Mucosa of stomach (tissue), 1 donor: ENCODE results near the gene GBP5.
"Not testable (repeated sequence)": the region's sequence is repeated elsewhere in the genome, so short reads cannot be mapped to it uniquely, and the experiment has no call there.

Experiments
- H3K27me3 ChIP-seq: one replicate; pipeline ENCODE4 v1.7.0; 2013; ENCODE audit warnings: mild to moderate bottlenecking, low read length; ENCODE audit not compliant: control insufficient read depth, insufficient read depth
- H3K36me3 ChIP-seq: one replicate; pipeline ENCODE4 v1.7.0; 2013; ENCODE audit warnings: low read length; ENCODE audit not compliant: control insufficient read depth, insufficient read depth
- H3K4me1 ChIP-seq: one replicate; pipeline ENCODE4 v1.7.0; 2013; ENCODE audit warnings: mild to moderate bottlenecking, low read length; ENCODE audit not compliant: control insufficient read depth, insufficient read depth
- H3K4me3 ChIP-seq: one replicate; pipeline ENCODE4 v1.7.0; 2013; ENCODE audit warnings: low read length
- H3K9ac ChIP-seq: one replicate; pipeline ENCODE4 v1.7.0; 2013; ENCODE audit warnings: mild to moderate bottlenecking, low read length, moderate library complexity
- H3K9me3 ChIP-seq: one replicate; pipeline ENCODE4 v1.7.0; 2013; ENCODE audit warnings: mild to moderate bottlenecking, low read length, moderate library complexity; ENCODE audit not compliant: control insufficient read depth
- donor health status: Pancreatic carcinoma.

Gene GBP5

DNA sequence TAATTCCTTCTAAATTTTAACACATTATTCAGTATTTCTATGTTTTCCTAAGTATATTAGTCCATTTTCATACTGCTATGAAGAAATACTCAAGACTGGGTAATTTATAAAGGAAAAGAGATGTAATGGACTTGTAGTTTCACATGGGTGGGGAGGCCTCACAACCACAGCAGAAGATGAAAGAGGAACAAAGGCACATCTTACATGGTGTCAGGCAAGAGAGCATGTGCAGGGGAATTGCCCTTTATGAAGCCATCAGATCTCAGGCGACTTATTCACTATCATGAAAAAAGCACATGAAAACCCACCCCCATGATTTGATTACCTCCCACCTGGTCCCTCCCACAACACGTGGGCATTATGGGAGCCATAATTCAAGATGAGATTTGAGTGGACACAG lies 15.6 kb downstream of the GBP5 start:
- no peak overlapping the region for H3K4me3 ChIP-seq
- H3K9me3 ChIP-seq: no peaks in the 10 kb centered on the region
- no peaks in the 10 kb centered on the region for H3K36me3 ChIP-seq
- H3K27me3 ChIP-seq: no peaks in the 10 kb centered on the region
- H3K9ac ChIP-seq: no peak overlapping the region
- no peaks in the 10 kb centered on the region for H3K4me1 ChIP-seq

DNA sequence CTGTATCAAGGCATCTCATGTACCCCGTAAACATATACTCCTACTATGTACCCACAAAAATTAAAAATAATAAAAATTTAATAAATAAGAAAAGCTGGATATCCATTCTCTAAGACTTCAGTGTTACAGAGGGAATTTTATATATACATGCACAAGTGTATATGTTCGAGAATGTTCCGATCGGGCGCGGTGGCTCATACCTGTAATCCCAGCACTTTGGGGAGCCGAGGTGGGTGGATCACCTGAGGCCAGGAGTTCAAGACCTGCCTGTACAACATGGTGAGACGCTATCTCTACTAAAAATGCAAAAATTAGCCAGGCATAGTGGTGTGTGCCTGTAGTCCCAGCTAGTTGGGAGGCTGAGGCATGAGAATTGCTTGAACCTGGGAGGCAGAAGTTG lies 17.1 kb downstream of the GBP5 start:
- H3K36me3 ChIP-seq, H3K9ac ChIP-seq, H3K27me3 ChIP-seq, H3K4me3 ChIP-seq, H3K9me3 ChIP-seq, H3K4me1 ChIP-seq: not testable (repeated sequence)

DNA sequence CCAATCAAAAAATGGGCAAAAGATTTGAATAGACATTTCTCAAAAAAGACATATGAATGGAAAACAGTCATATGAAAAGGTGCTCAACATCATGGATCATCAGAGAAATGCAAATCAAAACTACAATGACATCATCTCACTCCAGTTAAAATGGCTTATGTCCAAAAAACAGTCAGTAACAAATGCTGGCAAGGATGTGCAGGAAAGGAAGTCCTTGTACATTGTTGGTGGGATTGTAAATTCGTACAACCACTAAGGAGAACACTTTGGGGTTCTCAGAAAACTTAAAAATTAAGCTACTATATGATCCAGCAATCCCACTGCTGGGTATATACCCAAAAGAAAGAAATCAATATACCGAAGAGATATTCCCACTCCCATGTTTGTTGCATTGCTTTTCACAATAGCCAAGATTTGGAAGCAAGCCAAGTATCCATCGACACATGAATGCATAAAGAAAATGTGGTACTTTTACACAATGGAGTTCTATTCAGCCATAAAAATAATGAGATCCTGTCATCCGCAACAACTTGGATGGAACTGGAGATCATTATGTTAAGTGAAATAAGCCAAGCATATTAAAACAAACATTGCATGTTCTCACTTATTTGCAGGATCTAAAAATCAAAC lies 17.9 kb downstream of the GBP5 start:
- Histone ChIP-seq H3K27me3 (no peaks in the 10 kb centered on the region), H3K9ac (no peak overlapping the region), H3K4me1 (no peaks in the 10 kb centered on the region), H3K4me3 (no peak overlapping the region), H3K36me3 (no peaks in the 10 kb centered on the region), H3K9me3 (no peaks in the 10 kb centered on the region)

DNA sequence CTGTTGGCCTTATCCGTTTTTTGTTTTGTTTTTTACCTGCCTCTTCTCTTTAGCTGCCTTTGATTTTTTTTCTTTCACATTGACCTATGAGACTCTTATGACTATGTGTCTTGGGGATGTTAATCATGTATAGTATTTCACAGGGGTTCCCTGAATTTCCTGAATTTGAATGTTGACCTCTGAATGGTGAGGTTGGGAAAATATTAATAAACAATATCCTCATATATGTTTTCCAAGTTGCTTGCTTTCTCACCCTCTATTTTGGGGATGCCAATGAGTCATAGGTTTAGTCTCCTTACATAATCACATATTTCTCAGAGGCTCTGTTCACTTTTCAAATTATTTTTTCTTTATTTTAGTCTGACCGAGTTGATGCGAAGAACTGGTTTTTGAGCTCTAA lies 29.6 kb downstream of the GBP5 start:
- Histone ChIP-seq H3K27me3 (no peaks in the 10 kb centered on the region), H3K9ac (no peak overlapping the region), H3K36me3 (no peaks in the 10 kb centered on the region), H3K9me3 (no peaks in the 10 kb centered on the region), H3K4me3 (no peak overlapping the region), H3K4me1 (no peaks in the 10 kb centered on the region)
